ENCODE results near the gene UPK3BL1. TPM values are rescaled to one million over a fixed set of nuclear protein-coding genes. Genes with fewer than 3 reads are reported as not detected.
"Not testable (repeated sequence)": the region's sequence is repeated elsewhere in the genome, so short reads cannot be mapped to it uniquely, and the experiment has no call there.

The UPK3BL1 gene
- total and polyA plus RNA-seq, 2 donors, result 49.0 to 135 TPM

- no CpG with 5 or more reads among the region's 4 CpGs for WGBS
- H3K4me1 ChIP-seq (ENCODE audit: insufficient read depth); H3K36me3 ChIP-seq (ENCODE audit: insufficient read depth); DNase-seq (ENCODE audit: extremely low spot score); H3K27ac ChIP-seq (ENCODE audit: low read depth); H3K4me3 ChIP-seq (ENCODE audit: low read depth, low read length): not testable (repeated sequence)
These were observed 7.3 kb upstream of the UPK3BL1 start, which contains the start of gene SPDYE2B for GRCh38 chr7:102649924-102650323. Gene SPDYE2B, plus strand, starts transcription at chr7:102650319. Its CDS starts 2,030 bp downstream, at chr7:102652349.

GRCh38 chr7:102647813-102648212 lies 5.2 kb upstream of the UPK3BL1 start:
- not testable (repeated sequence) for H3K4me3 ChIP-seq (ENCODE audit: low read depth, low read length); DNase-seq (ENCODE audit: extremely low spot score); H3K36me3 ChIP-seq (ENCODE audit: insufficient read depth); H3K27ac ChIP-seq (ENCODE audit: low read depth); H3K4me1 ChIP-seq (ENCODE audit: insufficient read depth)
- 96% methylated on average over 5 of the region's 7 CpGs for WGBS

GRCh38 chr7:102643404-102643803 lies 813 bp upstream of the UPK3BL1 start:
- not testable (repeated sequence) for H3K4me1 ChIP-seq (ENCODE audit: insufficient read depth); H3K27ac ChIP-seq (ENCODE audit: low read depth); H3K4me3 ChIP-seq (ENCODE audit: low read depth, low read length); DNase-seq (ENCODE audit: extremely low spot score); H3K36me3 ChIP-seq (ENCODE audit: insufficient read depth)
- WGBS, result no CpG with 5 or more reads among the region's 1 CpG

GRCh38 chr7:102638848-102639247 lies 3.7 kb downstream of the UPK3BL1 start:
- not testable (repeated sequence) for H3K4me3 ChIP-seq (ENCODE audit: low read depth, low read length); H3K36me3 ChIP-seq (ENCODE audit: insufficient read depth); DNase-seq (ENCODE audit: extremely low spot score); H3K4me1 ChIP-seq (ENCODE audit: insufficient read depth); H3K27ac ChIP-seq (ENCODE audit: low read depth)
- 89% methylated on average over 7 of the region's 11 CpGs for WGBS

GRCh38 chr7:102636956-102637355 lies 5.6 kb downstream of the UPK3BL1 start:
- not testable (repeated sequence) for DNase-seq (ENCODE audit: extremely low spot score); H3K4me3 ChIP-seq (ENCODE audit: low read depth, low read length); H3K4me1 ChIP-seq (ENCODE audit: insufficient read depth); H3K36me3 ChIP-seq (ENCODE audit: insufficient read depth); H3K27ac ChIP-seq (ENCODE audit: low read depth)
- WGBS, result 83% methylated on average over 8 of the region's 13 CpGs

- WGBS, result 100% methylated on average over 3 of the region's 5 CpGs
- not testable (repeated sequence) for DNase-seq (ENCODE audit: extremely low spot score); H3K4me3 ChIP-seq (ENCODE audit: low read depth, low read length); H3K4me1 ChIP-seq (ENCODE audit: insufficient read depth); H3K36me3 ChIP-seq (ENCODE audit: insufficient read depth); H3K27ac ChIP-seq (ENCODE audit: low read depth)
These were observed 7.2 kb downstream of the UPK3BL1 start for GRCh38 chr7:102635354-102635753.

- not testable (repeated sequence) for H3K4me1 ChIP-seq (ENCODE audit: insufficient read depth); H3K36me3 ChIP-seq (ENCODE audit: insufficient read depth); H3K4me3 ChIP-seq (ENCODE audit: low read depth, low read length); DNase-seq (ENCODE audit: extremely low spot score); H3K27ac ChIP-seq (ENCODE audit: low read depth)
- WGBS, result 84% methylated on average over 2 of the region's 6 CpGs
These were observed 8.3 kb downstream of the UPK3BL1 start for GRCh38 chr7:102634299-102634698.

GRCh38 chr7:102630622-102631021 lies 12.0 kb downstream of the UPK3BL1 start:
- not testable (repeated sequence) for H3K36me3 ChIP-seq (ENCODE audit: insufficient read depth); H3K4me3 ChIP-seq (ENCODE audit: low read depth, low read length); H3K27ac ChIP-seq (ENCODE audit: low read depth); DNase-seq (ENCODE audit: extremely low spot score); H3K4me1 ChIP-seq (ENCODE audit: insufficient read depth)
- 77% methylated on average over 5 of the region's 9 CpGs for WGBS

- not testable (repeated sequence) for H3K4me3 ChIP-seq (ENCODE audit: low read depth, low read length); H3K4me1 ChIP-seq (ENCODE audit: insufficient read depth); DNase-seq (ENCODE audit: extremely low spot score); H3K36me3 ChIP-seq (ENCODE audit: insufficient read depth); H3K27ac ChIP-seq (ENCODE audit: low read depth)
- WGBS, result no CpG with 5 or more reads among the region's 8 CpGs
These were observed 15.2 kb downstream of the UPK3BL1 start for GRCh38 chr7:102627271-102627904.

- H3K27ac ChIP-seq (ENCODE audit: low read depth); H3K36me3 ChIP-seq (ENCODE audit: insufficient read depth); DNase-seq (ENCODE audit: extremely low spot score); H3K4me1 ChIP-seq (ENCODE audit: insufficient read depth); H3K4me3 ChIP-seq (ENCODE audit: low read depth, low read length): not testable (repeated sequence)
- 86% methylated on average over 5 of the region's 8 CpGs for WGBS
These were observed 24.5 kb downstream of the UPK3BL1 start for GRCh38 chr7:102618122-102618521.

- H3K4me1 ChIP-seq (ENCODE audit: insufficient read depth); DNase-seq (ENCODE audit: extremely low spot score); H3K27ac ChIP-seq (ENCODE audit: low read depth); H3K36me3 ChIP-seq (ENCODE audit: insufficient read depth): not testable (repeated sequence)
- peak within 1 kb of the TSS; percentile 43 for H3K4me3 ChIP-seq (ENCODE audit: low read depth, low read length)
- under 1% methylated on average over 18 of the region's 62 CpGs for WGBS
These were observed 26.0 kb downstream of the UPK3BL1 start, which contains the start of gene RASA4 for GRCh38 chr7:102616507-102617125. Gene RASA4, minus strand, starts transcription at chr7:102616756. Its CDS starts 67 bp downstream, at chr7:102616689.

- not testable (repeated sequence) for H3K4me1 ChIP-seq (ENCODE audit: insufficient read depth); H3K27ac ChIP-seq (ENCODE audit: low read depth); DNase-seq (ENCODE audit: extremely low spot score); H3K4me3 ChIP-seq (ENCODE audit: low read depth, low read length); H3K36me3 ChIP-seq (ENCODE audit: insufficient read depth)
- WGBS, result no CpG with 5 or more reads among the region's 10 CpGs
These were observed 26.7 kb downstream of the UPK3BL1 start for GRCh38 chr7:102615930-102616329.

GRCh38 chr7:102614873-102615272 lies 27.7 kb downstream of the UPK3BL1 start:
- H3K36me3 ChIP-seq (ENCODE audit: insufficient read depth); H3K4me3 ChIP-seq (ENCODE audit: low read depth, low read length); H3K27ac ChIP-seq (ENCODE audit: low read depth); H3K4me1 ChIP-seq (ENCODE audit: insufficient read depth); DNase-seq (ENCODE audit: extremely low spot score): not testable (repeated sequence)
- no CpG with 5 or more reads among the region's 3 CpGs for WGBS

GRCh38 chr7:102614346-102614697 lies 28.3 kb downstream of the UPK3BL1 start:
- no CpG with 5 or more reads among the region's 4 CpGs for WGBS
- not testable (repeated sequence) for H3K4me1 ChIP-seq (ENCODE audit: insufficient read depth); H3K36me3 ChIP-seq (ENCODE audit: insufficient read depth); DNase-seq (ENCODE audit: extremely low spot score); H3K27ac ChIP-seq (ENCODE audit: low read depth); H3K4me3 ChIP-seq (ENCODE audit: low read depth, low read length)
